GM18502 (cell line): Measurements from ENCODE around the gene SLC1A5.
A peak's percentile ranks its signal among the peaks of the same experiment; 100 is the strongest.

Source experiments
- ATAC-seq: cut with Tn5 transposase; IDR thresholded peaks from one replicate; pipeline ENCODE4 v1.9.1; 2021; ENCODE audit warnings: mild to moderate bottlenecking; ENCODE audit not compliant: unreplicated experiment, poor library complexity

SLC1A5 gene

GRCh38 chr19:46745521-46746280 is 42.7 kb downstream of the SLC1A5 start, which contains the start of gene FKRP:
FKRP (plus strand) TSS chr19:46746057; CDS start chr19:46755451, 9,394 bp downstream.
- peak; percentile 36 for ATAC-seq

- no peak for ATAC-seq
Measured at GRCh38 chr19:46745030-46745429, 43.4 kb downstream of the SLC1A5 start.

- ATAC-seq: no peak
Measured at GRCh38 chr19:46744005-46744691, 44.2 kb downstream of the SLC1A5 start.

- ATAC-seq: no peak
Measured at GRCh38 chr19:46742926-46743480, 45.4 kb downstream of the SLC1A5 start.

- ATAC-seq: no peak
Measured at GRCh38 chr19:46741447-46741846, 46.9 kb downstream of the SLC1A5 start.

GRCh38 chr19:46739290-46739771 is 49.1 kb downstream of the SLC1A5 start:
- no peak for ATAC-seq

- no peak for ATAC-seq
Measured at GRCh38 chr19:46737761-46738171, 50.6 kb downstream of the SLC1A5 start.

GRCh38 chr19:46737298-46737654 is 51.1 kb downstream of the SLC1A5 start:
- no peak for ATAC-seq

- no peak for ATAC-seq
Measured at GRCh38 chr19:46736531-46737297, 51.7 kb downstream of the SLC1A5 start.

GRCh38 chr19:46733690-46734292 is 54.6 kb downstream of the SLC1A5 start:
- no peak for ATAC-seq

- no peak for ATAC-seq
Measured at GRCh38 chr19:46732966-46733689, 55.3 kb downstream of the SLC1A5 start.

- no peak for ATAC-seq
Measured at GRCh38 chr19:46732172-46732938, 56.0 kb downstream of the SLC1A5 start.

GRCh38 chr19:46731584-46731983 is 56.8 kb downstream of the SLC1A5 start:
- ATAC-seq: no peak

GRCh38 chr19:46731007-46731501 is 57.3 kb downstream of the SLC1A5 start:
- ATAC-seq: no peak

- no peak for ATAC-seq
Measured at GRCh38 chr19:46730595-46730994, 57.8 kb downstream of the SLC1A5 start.

GRCh38 chr19:46730187-46730586 is 58.2 kb downstream of the SLC1A5 start:
- no peak for ATAC-seq

GRCh38 chr19:46729696-46730095 is 58.7 kb downstream of the SLC1A5 start:
- no peak for ATAC-seq

GRCh38 chr19:46728693-46729339 is 59.6 kb downstream of the SLC1A5 start:
- no peak for ATAC-seq
